ENCODE measurements around the gene MDM4. TPM values are rescaled to one million over a fixed set of nuclear protein-coding genes. Genes with fewer than 3 reads are reported as not detected.

Gene MDM4
- total RNA-seq, result 59.2 TPM
- long read RNA-seq, full-length matches to known transcripts, result 2 of 7 reads
- long read RNA-seq, partial matches to known transcripts, result 0 of 7 reads
- long read RNA-seq, other reads (novel, unspliced or antisense), result 5 of 7 reads

GRCh38 chr1:204516180-204516879 lies at the start of gene MDM4:
TSS of gene MDM4 (plus strand) at chr1:204516406. CDS start at chr1:204525519, 9,113 bp downstream.
- DNase-seq (ENCODE audit: low spot score), result peak; percentile 96
- intact Hi-C loops (cut with DNase I), result no loop called here

GRCh38 chr1:204466416-204467405 lies 49.5 kb upstream of the MDM4 start:
- no peak for DNase-seq (ENCODE audit: low spot score)
- intact Hi-C loops (cut with DNase I), result loop anchor here (1.0 to 2.0 kb wide), 2 partner anchors 16 to 28 kb away; partner anchors contain the start of gene PIK3C2B

GRCh38 chr1:204468206-204468605 lies 48.0 kb upstream of the MDM4 start:
- intact Hi-C loops (cut with DNase I), result no loop called here
- DNase-seq (ENCODE audit: low spot score), result no peak

- no peak for DNase-seq (ENCODE audit: low spot score)
- intact Hi-C loops (cut with DNase I), result no loop called here
Observed at GRCh38 chr1:204468766-204469302, 47.4 kb upstream of the MDM4 start.

- intact Hi-C loops (cut with DNase I), result no loop called here
- DNase-seq (ENCODE audit: low spot score), result no peak
Observed at GRCh38 chr1:204469304-204469703, 46.9 kb upstream of the MDM4 start.

GRCh38 chr1:204471687-204472086 lies 44.5 kb upstream of the MDM4 start:
- DNase-seq (ENCODE audit: low spot score), result no peak
- intact Hi-C loops (cut with DNase I), result no loop called here

GRCh38 chr1:204472660-204473059 lies 43.5 kb upstream of the MDM4 start:
- intact Hi-C loops (cut with DNase I), result no loop called here
- DNase-seq (ENCODE audit: low spot score), result no peak

- no peak for DNase-seq (ENCODE audit: low spot score)
- intact Hi-C loops (cut with DNase I), result no loop called here
Observed at GRCh38 chr1:204473400-204473965, 42.7 kb upstream of the MDM4 start.

- DNase-seq (ENCODE audit: low spot score), result no peak
- intact Hi-C loops (cut with DNase I), result no loop called here
Observed at GRCh38 chr1:204475656-204476432, 40.4 kb upstream of the MDM4 start.

- intact Hi-C loops (cut with DNase I), result no loop called here
Observed at GRCh38 chr1:204476563-204476962, 39.6 kb upstream of the MDM4 start.

GRCh38 chr1:204477036-204477740 lies 39.0 kb upstream of the MDM4 start:
- no peak for DNase-seq (ENCODE audit: low spot score)
- intact Hi-C loops (cut with DNase I), result no loop called here

More at GRCh38 chr1:204476563-204476962, 39.6 kb upstream of the MDM4 start:
- no peak for DNase-seq (ENCODE audit: low spot score)

- DNase-seq (ENCODE audit: low spot score), result no peak
- intact Hi-C loops (cut with DNase I), result no loop called here
Observed at GRCh38 chr1:204478172-204478899, 37.9 kb upstream of the MDM4 start.

- DNase-seq (ENCODE audit: low spot score), result no peak
- intact Hi-C loops (cut with DNase I), result no loop called here
Observed at GRCh38 chr1:204478921-204479320, 37.3 kb upstream of the MDM4 start.

GRCh38 chr1:204479387-204480136 lies 36.6 kb upstream of the MDM4 start:
- DNase-seq (ENCODE audit: low spot score), result no peak
- intact Hi-C loops (cut with DNase I), result no loop called here

- intact Hi-C loops (cut with DNase I), result no loop called here
Observed at GRCh38 chr1:204480515-204480914, 35.7 kb upstream of the MDM4 start.

GRCh38 chr1:204483791-204484190 lies 32.4 kb upstream of the MDM4 start:
- intact Hi-C loops (cut with DNase I), result no loop called here
- no peak for DNase-seq (ENCODE audit: low spot score)

More at GRCh38 chr1:204480515-204480914, 35.7 kb upstream of the MDM4 start:
- no peak for DNase-seq (ENCODE audit: low spot score)
